IMR-90 (cell line): ENCODE results near the gene MICB. TPM values are rescaled to one million over a fixed set of nuclear protein-coding genes. Genes with fewer than 3 reads are reported as not detected.

Experiments used
- ATAC-seq: fragments of 200-7000 bp; cut with Tn5 transposase; 2 replicates; pipeline ENCODE4 v1.9.1; 2020; ENCODE audit warnings: low read depth, mild to moderate bottlenecking, moderate library complexity
- BruUV-seq: library from RNA; stranded (reverse); fragments of 400-500 nt; replicated peaks from 2 replicates; lab custom pipeline; 2021; lab: Mats Ljungman, UMichigan
- CTCF ChIA-PET: fragments of 300-600 bp; formaldehyde crosslinking; extraction: SDS; loops from one replicate; lab custom pipeline; 2021; ENCODE audit warnings: antibody characterized with exemption; lab: Yijun Ruan, JAX
- POLR2A ChIA-PET: fragments of 300-600 bp; sonication (Branson Sonifier 250); formaldehyde crosslinking; loops from one replicate; lab custom pipeline; 2022; ENCODE audit warnings: antibody characterized with exemption; ENCODE audit not compliant: unreplicated experiment; lab: Charles Lee
- DNase-seq: peaks from one replicate; pipeline ENCODE4 v3.0.0; 2013
- H2AFZ ChIP-seq: replicated peaks from 2 replicates; pipeline ENCODE3; 2013; ENCODE audit warnings: low read length, mild to moderate bottlenecking; ENCODE audit not compliant: poor library complexity
- H2AK5ac ChIP-seq: 2 replicates; pipeline ENCODE4 v1.6.1; 2013; ENCODE audit warnings: low read depth, low read length, inconsistent platforms
- H2AK9ac ChIP-seq: replicated peaks from 2 replicates; pipeline ENCODE3; 2013; ENCODE audit warnings: mild to moderate bottlenecking, low read depth, low read length, moderate library complexity; ENCODE audit not compliant: poor library complexity
- H2BK120ac ChIP-seq: 2 replicates; pipeline ENCODE4 v1.6.1; 2013; ENCODE audit warnings: low read depth, low read length, inconsistent platforms
- H2BK15ac ChIP-seq: 3 replicates; pipeline ENCODE4 v1.6.1; 2013; ENCODE audit warnings: low read depth, low read length, inconsistent platforms
- H2BK20ac ChIP-seq: 2 replicates; pipeline ENCODE4 v1.6.1; 2013; ENCODE audit warnings: low read depth, mild to moderate bottlenecking, inconsistent platforms, low read length, moderate library complexity
- H2BK5ac ChIP-seq: 2 replicates; pipeline ENCODE4 v1.6.1; 2013; ENCODE audit warnings: mild to moderate bottlenecking, low read depth, low read length, inconsistent platforms; ENCODE audit not compliant: poor library complexity, severe bottlenecking
- H3K14ac ChIP-seq: replicated peaks from 2 replicates; pipeline ENCODE4 v1.6.1; 2013; ENCODE audit warnings: low read depth, low read length, inconsistent platforms
- H3K18ac ChIP-seq: 2 replicates; pipeline ENCODE4 v1.6.1; 2013; ENCODE audit warnings: low read depth, low read length, control low read depth
- H3K23ac ChIP-seq: 2 replicates; pipeline ENCODE4 v1.6.1; 2013; ENCODE audit warnings: low read depth, low read length, inconsistent platforms
- H3K27ac ChIP-seq: 2 replicates; pipeline ENCODE4 v1.5.1; 2013; ENCODE audit warnings: mild to moderate bottlenecking, control low read depth, low read length; ENCODE audit not compliant: insufficient read depth
- H3K27me3 ChIP-seq: 2 replicates; pipeline ENCODE4 v1.6.1; 2013; ENCODE audit warnings: low read length; ENCODE audit not compliant: control insufficient read depth, insufficient read depth
- H3K36me3 ChIP-seq: 2 replicates; pipeline ENCODE4 v1.6.1; 2013; ENCODE audit warnings: low read length, mixed read lengths; ENCODE audit not compliant: control insufficient read depth, insufficient read depth
- H3K4ac ChIP-seq: 2 replicates; pipeline ENCODE4 v1.6.1; 2013; ENCODE audit warnings: low read depth, low read length, inconsistent platforms
- H3K4me1 ChIP-seq: 2 replicates; pipeline ENCODE4 v1.6.1; 2013; ENCODE audit warnings: low read length, mixed read lengths; ENCODE audit not compliant: control insufficient read depth, insufficient read depth
- H3K4me2 ChIP-seq: 2 replicates; pipeline ENCODE4 v1.6.1; 2013; ENCODE audit warnings: low read depth, mild to moderate bottlenecking, control low read depth, low read length, moderate library complexity
- H3K4me3 ChIP-seq: 2 replicates; pipeline ENCODE4 v1.5.1; 2013; ENCODE audit warnings: low read depth, mild to moderate bottlenecking, control low read depth, low read length, moderate library complexity; ENCODE audit not compliant: insufficient read depth
- H3K56ac ChIP-seq: 2 replicates; pipeline ENCODE4 v1.6.1; 2013; ENCODE audit warnings: low read length, inconsistent platforms; ENCODE audit not compliant: insufficient read depth; ENCODE audit errors: extremely low read depth
- H3K79me1 ChIP-seq, 2 experiments: 2 replicates each; pipeline ENCODE4 v1.6.1; 2013; ENCODE audit warnings: low read length in 2 of 2, inconsistent platforms in 1 of 2, low read depth in 1 of 2
- H3K9ac ChIP-seq: 2 replicates; pipeline ENCODE4 v1.6.1; 2013; ENCODE audit warnings: low read depth, low read length, control low read depth
- H3K9me1 ChIP-seq: 2 replicates; pipeline ENCODE4 v1.6.1; 2013; ENCODE audit warnings: low read length, inconsistent platforms; ENCODE audit not compliant: insufficient read depth
- H3K9me3 ChIP-seq: 2 replicates; pipeline ENCODE4 v1.6.1; 2013; ENCODE audit warnings: low read length; ENCODE audit not compliant: control insufficient read depth, insufficient read depth
- H4K20me1 ChIP-seq: 2 replicates; pipeline ENCODE4 v1.6.1; 2013; ENCODE audit warnings: low read length, inconsistent platforms; ENCODE audit not compliant: insufficient read depth
- H4K5ac ChIP-seq: 2 replicates; pipeline ENCODE4 v1.6.1; 2013; ENCODE audit warnings: mild to moderate bottlenecking, low read depth, low read length, control low read depth
- H4K8ac ChIP-seq, 2 experiments: 2 replicates each; pipeline ENCODE4 v1.6.1; 2013; ENCODE audit warnings: low read depth in 2 of 2, low read length in 2 of 2, control low read depth in 1 of 2, inconsistent platforms in 1 of 2
- H4K91ac ChIP-seq: 2 replicates; pipeline ENCODE4 v1.6.1; 2013; ENCODE audit warnings: low read depth, low read length, inconsistent platforms; ENCODE audit not compliant: insufficient read depth
- CTCF ChIP-seq: conservative IDR thresholded peaks from 2 replicates; pipeline ENCODE4 v1.5.1; 2012; ENCODE audit warnings: mild to moderate bottlenecking, low read depth, low read length, improper control_type of control experiment
- MXI1 ChIP-seq: IDR thresholded peaks from 2 replicates; pipeline ENCODE4 v1.6.1; 2012; ENCODE audit warnings: low read depth, mild to moderate bottlenecking, low read length, moderate library complexity, borderline replicate concordance
- POLR2A ChIP-seq: IDR thresholded peaks from 2 replicates; pipeline ENCODE4 v1.6.1; 2012; ENCODE audit warnings: mild to moderate bottlenecking, low read depth, low read length
- WGBS, 2 experiments: methylation state at CpG; one replicate each; pipeline versions ENCODE4 v1.1.5 to v1.1.7; 2013; ENCODE audit warnings: missing lambda C conversion rate in 2 of 2; ENCODE audit not compliant: insufficient read length in 1 of 2; ENCODE audit errors: extremely low coverage in 2 of 2; 5-methylcytosine and 5-hydroxymethylcytosine counted together
- dilution Hi-C: fragments of 300-500 bp; cut with HindIII; formaldehyde crosslinking; loops from one replicate; pipeline ENCODE4 v1.14.3; 2018; ENCODE audit warnings: low sequenced_read_pairs; ENCODE audit not compliant: unreplicated experiment
- in situ Hi-C: fragments of 300-500 bp; cut with MboI; formaldehyde crosslinking; loops from 3 replicates; pipeline ENCODE4 v1.14.3; 2019; ENCODE audit warnings: low sequenced_read_pairs, inconsistent platforms, mixed read lengths
- intact Hi-C: fragments of 100-400 bp; cut with micrococcal nuclease; formaldehyde crosslinking; loops from 2 replicates; pipeline ENCODE4 v1.10.0; 2022
- polyA plus RNA-seq, 3 experiments: library from polyadenylated mRNA; depleted of rRNA; stranded (reverse); fragments of >200 nt; gene quantifications; 2 replicates each; pipeline ENCODE4 v1.2.3, GENCODE V29; 2012; ENCODE audit warnings: low replicate concordance in 1 of 3
- total RNA-seq: library from RNA; depleted of rRNA; stranded (reverse); fragments of >200 nt; gene quantifications from 2 replicates; pipeline ENCODE4 v1.2.3, GENCODE V29; 2012

MICB gene
- total and polyA plus RNA-seq, 2 of the 4 experiments (the other 2 are of a cell fraction): 9.6 to 11.1 TPM

GRCh38 chr6:31547727-31548543 lies 50.0 kb downstream of the MICB start:
- H2AFZ ChIP-seq: peak overlapping the region; percentile 85
- H3K4me1 ChIP-seq: peaks cover 6% of the 10 kb centered on the region
- peak overlapping the region; percentile 74 for H3K27ac ChIP-seq
- H4K8ac ChIP-seq: peak overlapping the region; percentile 91 to 98
- H3K4me3 ChIP-seq: peak overlapping the region; percentile 45
- ATAC-seq: no peak
- H3K79me1 ChIP-seq: peaks cover 8 to 30% of the 10 kb centered on the region in 2 experiments; a peak in 3 of 4 replicates
- H3K4ac ChIP-seq: peak overlapping the region; percentile 87
- peaks cover 6% of the 10 kb centered on the region for H3K9me1 ChIP-seq
- no peak overlapping the region for H2BK15ac ChIP-seq
- no peak for DNase-seq
- no TSS peak for BruUV-seq
- WGBS, 2 experiments: 95 to 100% methylated on average over 1 to 11 of the region's 24 CpGs
- peak overlapping the region; percentile 27; the same call in 1 of the 2 replicates for H2BK120ac ChIP-seq
- peaks cover 11% of the 10 kb centered on the region for H3K36me3 ChIP-seq
- peak overlapping the region; percentile 79 for H3K4me2 ChIP-seq
- no peaks in the 10 kb centered on the region for H3K9me3 ChIP-seq
- H4K5ac ChIP-seq: peak overlapping the region; percentile 89
- no peak overlapping the region for H2BK20ac ChIP-seq
- intact Hi-C loops: loop anchor here (2.0 to 5.0 kb wide), 4 partner anchors 34 to 404 kb away; partner anchors contain the start of genes GPANK1, HSPA1B and LTB
- peak overlapping the region; percentile 84 for H2BK5ac ChIP-seq
- peak overlapping the region; percentile 92 for H2AK5ac ChIP-seq
- H3K18ac ChIP-seq: no peak overlapping the region; the same call in 1 of the 2 replicates
- TF ChIP-seq CTCF (no peak), MXI1 (no peak), POLR2A (0 out of 2 replicates have a peak, but pooled peaks have one; percentile 7)
- H3K56ac ChIP-seq: peak overlapping the region; percentile 90
- in situ Hi-C loops: loop anchor here (5.0 to 10.0 kb wide), 2 partner anchors 49 to 287 kb away; no protein-coding TSS in a partner anchor
- ChIA-PET CTCF (interaction anchor here (0.6 to 2.4 kb wide), 4 partner anchors 12 to 191 kb away, joined by 3 to 14 read pairs (median 6); partner anchors contain the start of gene LST1), POLR2A (interaction anchor here (0.6 to 0.7 kb wide), 2 partner anchors 199 to 573 kb away, joined by 7 to 9 read pairs; no protein-coding TSS in a partner anchor)
- no peaks in the 10 kb centered on the region for H3K27me3 ChIP-seq
- no peaks in the 10 kb centered on the region for H4K20me1 ChIP-seq
- H3K9ac ChIP-seq: peak overlapping the region; percentile 81
- dilution Hi-C loops: no loop called here
- H2AK9ac ChIP-seq: peak overlapping the region; percentile 97
- H3K23ac ChIP-seq: peak overlapping the region; percentile 93
- H3K14ac ChIP-seq: peak overlapping the region; percentile 90; the same call in 1 of the 2 replicates
- H4K91ac ChIP-seq: peak overlapping the region; percentile 48
